BJ (cell line): ENCODE data around the gene PHOSPHO2. TPM values are rescaled to one million over a fixed set of nuclear protein-coding genes. Genes with fewer than 3 reads are reported as not detected.

Experiments used
- CTCF ChIA-PET: fragments of 350-600 bp; formaldehyde crosslinking; extraction: SDS; loops from one replicate; lab custom pipeline; 2021; ENCODE audit warnings: antibody characterized with exemption, inconsistent platforms; lab: Yijun Ruan, JAX
- POLR2A ChIA-PET: fragments of 300-600 bp; sonication (Branson Sonifier 250); formaldehyde crosslinking; extraction: SDS; loops from one replicate; lab custom pipeline; 2021; ENCODE audit warnings: antibody characterized with exemption; lab: Charles Lee
- DNase-seq: peaks from one replicate; pipeline ENCODE4 v3.0.0-alpha.2; 2011; ENCODE audit warnings: low read depth
- H3K27me3 ChIP-seq: 2 replicates; pipeline ENCODE4 v1.6.0; 2011; ENCODE audit warnings: low read length; ENCODE audit not compliant: control insufficient read depth, insufficient read depth
- H3K36me3 ChIP-seq: 2 replicates; pipeline ENCODE4 v1.5.1; 2011; ENCODE audit warnings: low read length; ENCODE audit not compliant: control insufficient read depth, insufficient read depth
- H3K4me3 ChIP-seq: 2 replicates; pipeline ENCODE4 v1.5.1; 2011; ENCODE audit warnings: low read depth, mild to moderate bottlenecking, control low read depth, low read length
- CTCF ChIP-seq: IDR thresholded peaks from 2 replicates; pipeline ENCODE4 v1.5.1; 2011; ENCODE audit warnings: low read depth, mild to moderate bottlenecking, control low read depth, inconsistent platforms, low read length, moderate library complexity; ENCODE audit not compliant: insufficient read depth
- polyA plus RNA-seq: library from polyadenylated mRNA; depleted of rRNA; stranded (reverse); fragments of >200 nt; gene quantifications from 2 replicates; pipeline ENCODE4 v1.2.3, GENCODE V29; 2011

The PHOSPHO2 gene
- polyA plus RNA-seq, 1 experiment: 0.40 TPM

- H3K4me3 ChIP-seq: no peak overlapping the region
- H3K27me3 ChIP-seq: no peaks in the 10 kb centered on the region
- ChIA-PET POLR2A (no interaction called here), CTCF (no interaction called here)
- TF ChIP-seq CTCF: no peak
- no peak for DNase-seq
- H3K36me3 ChIP-seq: no peaks in the 10 kb centered on the region
Measured at GRCh38 chr2:169672406-169672805, 21.9 kb upstream of the PHOSPHO2 start.

GRCh38 chr2:169673106-169673505, 21.2 kb upstream of the PHOSPHO2 start:
- TF ChIP-seq CTCF: no peak
- CTCF ChIA-PET: interaction anchor here (1.1 kb wide), 1 partner anchor 159 kb away, joined by 3 read pairs; no protein-coding TSS in a partner anchor
- POLR2A ChIA-PET: no interaction called here
- no peaks in the 10 kb centered on the region for H3K36me3 ChIP-seq
- H3K27me3 ChIP-seq: no peaks in the 10 kb centered on the region
- H3K4me3 ChIP-seq: no peak overlapping the region
- DNase-seq: no peak

GRCh38 chr2:169673921-169674320, 20.3 kb upstream of the PHOSPHO2 start:
- no peak for TF ChIP-seq CTCF

GRCh38 chr2:169676357-169676756, 17.9 kb upstream of the PHOSPHO2 start:
- ChIA-PET POLR2A (no interaction called here), CTCF (no interaction called here)
- H3K4me3 ChIP-seq: no peak overlapping the region
- H3K36me3 ChIP-seq: no peaks in the 10 kb centered on the region
- no peak for DNase-seq
- H3K27me3 ChIP-seq: no peaks in the 10 kb centered on the region
- TF ChIP-seq CTCF: peak; percentile 10; the same call in 1 of the 2 replicates

More at GRCh38 chr2:169673921-169674320, 20.3 kb upstream of the PHOSPHO2 start:
- ChIA-PET POLR2A (no interaction called here), CTCF (interaction anchor here (1.1 kb wide), 1 partner anchor 160 kb away, joined by 3 read pairs; no protein-coding TSS in a partner anchor)
- Histone ChIP-seq H3K36me3 (no peaks in the 10 kb centered on the region), H3K4me3 (no peak overlapping the region), H3K27me3 (no peaks in the 10 kb centered on the region)
- no peak for DNase-seq

GRCh38 chr2:169676850-169677249, 17.4 kb upstream of the PHOSPHO2 start:
- no peak for TF ChIP-seq CTCF

More at GRCh38 chr2:169676850-169677249, 17.4 kb upstream of the PHOSPHO2 start:
- ChIA-PET CTCF (interaction anchor here (1.3 kb wide), 1 partner anchor 8 kb away, joined by 3 read pairs; no protein-coding TSS in a partner anchor), POLR2A (no interaction called here)
- Histone ChIP-seq H3K36me3 (no peaks in the 10 kb centered on the region), H3K27me3 (no peaks in the 10 kb centered on the region), H3K4me3 (no peak overlapping the region)
- DNase-seq: no peak
